ENCODE data around the gene STK24. TPM values are rescaled to one million over a fixed set of nuclear protein-coding genes. Genes with fewer than 3 reads are reported as not detected.

The STK24 gene
- total and polyA plus RNA-seq, 2 of the 8 experiments (the other 6 are each of a cell fraction or from before 2014, with no cell fraction given), result 62.8 to 143 TPM

DNA sequence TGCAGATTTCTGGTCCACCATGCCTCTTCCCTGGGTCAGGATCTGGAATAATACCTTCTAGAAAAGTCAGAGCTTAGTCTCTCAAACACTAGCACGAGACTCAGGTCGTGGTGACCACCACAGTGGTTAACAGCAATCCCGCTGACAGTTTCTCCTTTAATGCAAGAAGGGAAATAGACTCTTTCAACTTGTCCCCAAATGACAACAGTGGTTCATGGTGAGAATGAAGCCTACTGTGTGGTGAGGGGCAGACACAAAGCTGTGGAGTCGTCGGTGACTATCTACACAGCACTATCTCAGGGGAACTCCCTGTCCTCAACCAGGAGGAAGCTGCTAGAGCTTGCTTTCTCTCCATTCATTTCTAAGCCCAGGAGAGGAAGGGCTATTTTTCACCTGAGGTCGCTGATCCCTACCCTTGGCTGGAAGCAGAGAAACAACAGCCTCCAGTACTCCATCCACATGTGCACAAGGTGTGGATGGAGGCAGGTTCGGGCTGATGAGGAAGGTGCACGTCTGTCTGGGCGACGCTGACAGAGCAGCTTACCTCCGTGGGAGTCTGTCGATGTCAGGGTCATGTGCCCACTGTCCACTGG lies 72.4 kb downstream of the STK24 start:
- Histone ChIP-seq H3K9me3 (ENCODE audit: insufficient read depth in 2 of 2, low read depth in 1 of 2, low read length in 1 of 2) (no peaks in the 10 kb centered on the region), H3K36me3 (ENCODE audit: control insufficient read depth in 2 of 4, insufficient read depth in 4 of 4, low read length in 3 of 4) (peaks cover 0 to 5% (median 0%) of the 10 kb centered on the region in 4 experiments; a peak in 1 of 8 replicates), H2BK12ac (ENCODE audit: low read depth, low read length) (no peak overlapping the region), H3K23me2 (ENCODE audit: low read depth, low read length) (no peaks in the 10 kb centered on the region), H2AK5ac (ENCODE audit: low read depth, low read length) (no peak overlapping the region), H2BK120ac (replicated peaks; ENCODE audit: low read depth, low read length) (no peak overlapping the region), H2BK5ac (ENCODE audit: low read depth, low read length) (peak overlapping the region; percentile 35; the same call in 1 of the 2 replicates), H2BK20ac (ENCODE audit: low read length) (no peak overlapping the region), H3K79me1 (ENCODE audit: low read depth, low read length) (peaks cover 25% of the 10 kb centered on the region), H4K8ac (ENCODE audit: extremely low read depth, insufficient read depth, low read length) (no peak overlapping the region), H4K5ac (ENCODE audit: insufficient read length, low read depth, low read length) (no peak overlapping the region), H3K79me2 (ENCODE audit: control insufficient read depth in 1 of 2, insufficient read depth in 2 of 2, low read length in 2 of 2) (peaks cover 12 to 88% of the 10 kb centered on the region in 2 experiments; a peak in 3 of 4 replicates), H3K14ac (ENCODE audit: insufficient read length) (no peak overlapping the region), H3K4me3 (ENCODE audit: extremely low read depth in 1 of 4, insufficient read depth in 2 of 4, low read depth in 3 of 4, low read length in 4 of 4) (no peak overlapping the region), H2AFZ (ENCODE audit: low read length) (no peak overlapping the region), H3K9ac (replicated peaks in 1 of 4; ENCODE audit: extremely low read depth in 1 of 4, low read depth in 3 of 4, low read length in 3 of 4) (no peak overlapping the region), H3K23ac (ENCODE audit: insufficient read length) (no peak overlapping the region), H3K18ac (ENCODE audit: extremely low read depth, low read length) (no peak overlapping the region), H3K4me2 (ENCODE audit: insufficient read depth in 1 of 2, low read depth in 2 of 2, low read length in 2 of 2) (no peak overlapping the region), H3K4ac (replicated peaks; ENCODE audit: insufficient read length, low read depth, low read length) (no peak overlapping the region), H3K27ac (ENCODE audit: low read depth, low read length) (no peak overlapping the region), H2BK15ac (ENCODE audit: low read length) (no peak overlapping the region), H3K56ac (replicated peaks; ENCODE audit: insufficient read length, low read depth, low read length) (no peak overlapping the region), H4K91ac (replicated peaks; ENCODE audit: insufficient read length, low read length) (no peak overlapping the region), H4K20me1 (replicated peaks in 1 of 2; ENCODE audit: control insufficient read depth in 1 of 2, insufficient read depth in 2 of 2, low read length in 2 of 2) (peaks cover 18 to 22% of the 10 kb centered on the region in 2 experiments), H3K27me3 (replicated peaks in 1 of 4; ENCODE audit: control insufficient read depth in 3 of 4, extremely low read depth in 1 of 4, insufficient read depth in 3 of 4, low read length in 3 of 4) (no peaks in the 10 kb centered on the region), H3K4me1 (replicated peaks in 1 of 4; ENCODE audit: control insufficient read depth in 3 of 4, insufficient read depth in 4 of 4, low read length in 3 of 4) (peaks cover 6 to 22% (median 17%) of the 10 kb centered on the region in 4 experiments)
- FAIRE-seq (no peak), DNase-seq (ENCODE audit: low read depth in 1 of 2, low spot score in 2 of 2) (no peak)
- 90% methylated on average over 12 of the region's 12 CpGs; no CpG with 5 or more reads in 1 of the 2 experiments for WGBS, 2 experiments (ENCODE audit: extremely low coverage in 1 of 2, insufficient coverage in 1 of 2, insufficient read length in 1 of 2, insufficient replicate concordance in 2 of 2, low coverage in 1 of 2, low lambda C conversion rate in 2 of 2, missing lambda C conversion rate in 1 of 2)
- ChIA-PET POLR2A (ENCODE audit: partially characterized antibody) (no interaction called here), CTCF (ENCODE audit: partially characterized antibody) (interaction anchor here (1.0 to 3.7 kb wide), 7 partner anchors 15 to 93 kb away, joined by 3 to 14 read pairs (median 4); no protein-coding TSS in a partner anchor)
- TF ChIP-seq KDM5A (IDR thresholded peaks at IDR 0.05; ENCODE audit: low read length) (no peak), YY1 (IDR thresholded peaks at IDR 0.05; ENCODE audit: low read depth, low read length) (no peak), CEBPB (IDR thresholded peaks at IDR 0.05; ENCODE audit: low read depth, low read length) (no peak), SIX5 (IDR thresholded peaks at IDR 0.05; ENCODE audit: low read depth, low read length) (no peak), TAF7 (optimal IDR thresholded peaks at IDR 0.05; ENCODE audit: borderline replicate concordance, low read depth, low read length) (no peak), TBP (IDR thresholded peaks at IDR 0.05; ENCODE audit: low read depth, low read length) (no peak), EZH2 (IDR thresholded peaks at IDR 0.05; ENCODE audit: low read depth, low read length, severe bottlenecking) (no peak), MAFK (IDR thresholded peaks at IDR 0.05; ENCODE audit: low read depth, low read length) (no peak), NANOG (IDR thresholded peaks at IDR 0.05; ENCODE audit: insufficient read depth, low read depth, low read length, poor library complexity, severe bottlenecking) (no peak), RBBP5 (IDR thresholded peaks at IDR 0.05; ENCODE audit: borderline replicate concordance, low read depth, low read length) (no peak)
- TF ChIP-seq, protein P1, sequence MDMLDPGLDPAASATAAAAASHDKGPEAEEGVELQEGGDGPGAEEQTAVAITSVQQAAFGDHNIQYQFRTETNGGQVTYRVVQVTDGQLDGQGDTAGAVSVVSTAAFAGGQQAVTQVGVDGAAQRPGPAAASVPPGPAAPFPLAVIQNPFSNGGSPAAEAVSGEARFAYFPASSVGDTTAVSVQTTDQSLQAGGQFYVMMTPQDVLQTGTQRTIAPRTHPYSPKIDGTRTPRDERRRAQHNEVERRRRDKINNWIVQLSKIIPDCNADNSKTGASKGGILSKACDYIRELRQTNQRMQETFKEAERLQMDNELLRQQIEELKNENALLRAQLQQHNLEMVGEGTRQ (IDR thresholded peaks at IDR 0.05; ENCODE audit: low read length), result no peak
